ENCODE data around the gene GTF3C5. TPM values are rescaled to one million over a fixed set of nuclear protein-coding genes. Genes with fewer than 3 reads are reported as not detected.
A peak's percentile ranks its signal among the peaks of the same experiment; 100 is the strongest.

Gene GTF3C5
- total and polyA plus RNA-seq, 9 of the 15 experiments (the other 6 are each of a cell fraction or from before 2014, with no cell fraction given): 3.8 to 118 (median 83.7) TPM

- peak; percentile 18; the same call in 1 of the 2 replicates for TF ChIP-seq ZNF609 (CRISPR knock-in tag; IDR thresholded peaks at IDR 0.05; ENCODE audit: borderline replicate concordance)
- TF ChIP-seq SIRT6 (IDR thresholded peaks at IDR 0.05; ENCODE audit: low read depth, low read length): no peak
- TF ChIP-seq MXD1 (CRISPR knock-in tag; IDR thresholded peaks at IDR 0.05; ENCODE audit: borderline replicate concordance, poor library complexity, severe bottlenecking): no peak
- 0 out of 4 replicates have a peak, but pooled peaks of 1 of the 2 experiments have one; percentile 52 for TF ChIP-seq SIN3A (IDR thresholded peaks at IDR 0.05; ENCODE audit: borderline replicate concordance in 2 of 2, control insufficient read depth in 1 of 2, low read depth in 2 of 2, low read length in 2 of 2)
- TF ChIP-seq ZNF644 (tag; IDR thresholded peaks at IDR 0.05; ENCODE audit: low read depth): peak; percentile 80; the same call in 1 of the 2 replicates
- TF ChIP-seq HMBOX1 (IDR thresholded peaks at IDR 0.05): no peak
- TF ChIP-seq ZBTB40 (IDR thresholded peaks at IDR 0.05): no peak
- TF ChIP-seq ZBTB40 (CRISPR knock-in tag; IDR thresholded peaks at IDR 0.05): no peak
- no peak for TF ChIP-seq ZNF165 (CRISPR knock-in tag; IDR thresholded peaks at IDR 0.05; ENCODE audit: borderline replicate concordance)
Observed at GRCh38 chr9:133004091-133004998, 26.5 kb upstream of the GTF3C5 start (continued).
